SK-N-MC (cell line): Measurements from ENCODE around the gene ARID5B.

ENCODE experiments used
- DNase-seq: peaks from one replicate; pipeline ENCODE4 v3.0.0-alpha.2; 2011; ENCODE audit warnings: low read depth, low spot score
- H3K27ac ChIP-seq: fragments of 200-600 bp; sonication (generic); 2 replicates; pipeline ENCODE4 v1.5.1; 2016; ENCODE audit warnings: mixed run types
- H3K36me3 ChIP-seq: fragments of 200-600 bp; sonication (generic); 2 replicates; pipeline ENCODE4 v1.6.1; 2017; ENCODE audit warnings: antibody characterized with exemption, low read length, mixed read lengths; ENCODE audit not compliant: insufficient read depth
- H3K4me3 ChIP-seq: fragments of 200-600 bp; sonication (generic); 2 replicates; pipeline ENCODE4 v1.5.1; 2016
- H3K9ac ChIP-seq: fragments of 200-600 bp; sonication (generic); 2 replicates; pipeline ENCODE4 v1.8.0; 2017; ENCODE audit warnings: mixed run types, mixed read lengths; ENCODE audit not compliant: insufficient read length
- H3K9me3 ChIP-seq: fragments of 200-600 bp; sonication (generic); 2 replicates; pipeline ENCODE4 v1.6.1; 2017; ENCODE audit warnings: low read depth, mild to moderate bottlenecking, antibody characterized with exemption, low read length, moderate library complexity, mixed read lengths
- EZH2 ChIP-seq: fragments of 200-600 bp; sonication (generic); IDR thresholded peaks from one replicate; pipeline ENCODE4 v1.6.1; 2017; ENCODE audit warnings: antibody characterized with exemption
- FOXP2 ChIP-seq: optimal IDR thresholded peaks from 2 replicates; pipeline ENCODE3; 2011; ENCODE audit warnings: mild to moderate bottlenecking, moderate library complexity; ENCODE audit not compliant: insufficient read depth; ENCODE audit errors: extremely low read length, control extremely low read depth
- POLR2AphosphoS5 ChIP-seq: IDR thresholded peaks from 2 replicates; pipeline ENCODE4 v1.6.1; 2012; ENCODE audit warnings: mild to moderate bottlenecking, low read depth, low read length, borderline replicate concordance

Gene ARID5B

GRCh38 chr10:62001898-62002297 is 100.4 kb downstream of the ARID5B start:
- DNase-seq = no peak
- Histone ChIP-seq H3K9ac (no peak overlapping the region), H3K9me3 (no peaks in the 10 kb centered on the region), H3K27ac (no peak overlapping the region), H3K36me3 (0 out of 2 replicates have a peak, but pooled peaks cover 3% of the 10 kb centered on the region), H3K4me3 (no peak overlapping the region)
- TF ChIP-seq EZH2 (no peak), POLR2AphosphoS5 (no peak), FOXP2 (no peak)

- Histone ChIP-seq H3K4me3 (no peak overlapping the region), H3K9me3 (no peaks in the 10 kb centered on the region), H3K27ac (no peak overlapping the region), H3K36me3 (0 out of 2 replicates have a peak, but pooled peaks cover 3% of the 10 kb centered on the region), H3K9ac (no peak overlapping the region)
- no peak for DNase-seq
- TF ChIP-seq EZH2 (no peak), POLR2AphosphoS5 (no peak), FOXP2 (no peak)
Observed at GRCh38 chr10:62002753-62003152, 101.3 kb downstream of the ARID5B start.

- no peak for DNase-seq
- H3K9ac ChIP-seq = no peak overlapping the region
Observed at GRCh38 chr10:62004042-62004441, 102.5 kb downstream of the ARID5B start.

GRCh38 chr10:62005281-62005680 is 103.8 kb downstream of the ARID5B start:
- Histone ChIP-seq H3K9ac (no peak overlapping the region), H3K36me3 (0 out of 2 replicates have a peak, but pooled peaks cover 3% of the 10 kb centered on the region), H3K27ac (no peak overlapping the region), H3K9me3 (no peaks in the 10 kb centered on the region), H3K4me3 (no peak overlapping the region)
- no peak for DNase-seq
- no peak for TF ChIP-seq POLR2AphosphoS5
- no peak for TF ChIP-seq EZH2
- TF ChIP-seq FOXP2 = no peak

More at GRCh38 chr10:62004042-62004441, 102.5 kb downstream of the ARID5B start:
- 0 out of 2 replicates have a peak, but pooled peaks cover 3% of the 10 kb centered on the region for H3K36me3 ChIP-seq
- H3K9me3 ChIP-seq = no peaks in the 10 kb centered on the region
- TF ChIP-seq FOXP2 = no peak
- no peak overlapping the region for H3K4me3 ChIP-seq
- no peak overlapping the region for H3K27ac ChIP-seq

- H3K36me3 ChIP-seq = 0 out of 2 replicates have a peak, but pooled peaks cover 3% of the 10 kb centered on the region
- H3K9me3 ChIP-seq = no peaks in the 10 kb centered on the region
- no peak overlapping the region for H3K4me3 ChIP-seq
- no peak for DNase-seq
- no peak overlapping the region for H3K9ac ChIP-seq
- no peak overlapping the region for H3K27ac ChIP-seq
- TF ChIP-seq EZH2 (no peak), FOXP2 (no peak)
Observed at GRCh38 chr10:62005687-62006086, 104.2 kb downstream of the ARID5B start.

GRCh38 chr10:62007145-62007544 is 105.6 kb downstream of the ARID5B start:
- Histone ChIP-seq H3K27ac (no peak overlapping the region), H3K9ac (no peak overlapping the region), H3K4me3 (no peak overlapping the region), H3K9me3 (no peaks in the 10 kb centered on the region), H3K36me3 (0 out of 2 replicates have a peak, but pooled peaks cover 3% of the 10 kb centered on the region)
- TF ChIP-seq POLR2AphosphoS5 (no peak), EZH2 (no peak), FOXP2 (no peak)
- DNase-seq = no peak

GRCh38 chr10:62008196-62008595 is 106.7 kb downstream of the ARID5B start:
- Histone ChIP-seq H3K9ac (no peak overlapping the region), H3K9me3 (no peaks in the 10 kb centered on the region), H3K36me3 (no peaks in the 10 kb centered on the region), H3K27ac (no peak overlapping the region), H3K4me3 (no peak overlapping the region)
- no peak for DNase-seq
- TF ChIP-seq EZH2 (no peak), POLR2AphosphoS5 (no peak), FOXP2 (no peak)

- DNase-seq = no peak
- no peak for TF ChIP-seq EZH2
- TF ChIP-seq POLR2AphosphoS5 = no peak
- TF ChIP-seq FOXP2 = no peak
- Histone ChIP-seq H3K9me3 (no peaks in the 10 kb centered on the region), H3K4me3 (no peak overlapping the region), H3K36me3 (no peaks in the 10 kb centered on the region), H3K27ac (no peak overlapping the region), H3K9ac (no peak overlapping the region)
Observed at GRCh38 chr10:62008946-62009345, 107.4 kb downstream of the ARID5B start.

- Histone ChIP-seq H3K9ac (no peak overlapping the region), H3K27ac (no peak overlapping the region), H3K36me3 (no peaks in the 10 kb centered on the region), H3K4me3 (no peak overlapping the region), H3K9me3 (no peaks in the 10 kb centered on the region)
- TF ChIP-seq POLR2AphosphoS5 (no peak), FOXP2 (no peak), EZH2 (no peak)
- DNase-seq = no peak
Observed at GRCh38 chr10:62010366-62010765, 108.9 kb downstream of the ARID5B start.

- Histone ChIP-seq H3K9ac (no peak overlapping the region), H3K27ac (no peak overlapping the region), H3K9me3 (no peaks in the 10 kb centered on the region), H3K36me3 (no peaks in the 10 kb centered on the region), H3K4me3 (no peak overlapping the region)
- TF ChIP-seq FOXP2 (no peak), POLR2AphosphoS5 (no peak), EZH2 (no peak)
- DNase-seq = no peak
Observed at GRCh38 chr10:62011558-62011957, 110.1 kb downstream of the ARID5B start.
